ENCODE measurements around the gene ITGAV.

Gene ITGAV

GRCh38 chr2:186576614-186577013, 13.2 kb upstream of the ITGAV start:
- Histone ChIP-seq H3K4me3 (ENCODE audit: low read depth, low read length) (no peak overlapping the region), H3K9me3 (ENCODE audit: control insufficient read depth, insufficient read depth, low read depth, low read length) (no peaks in the 10 kb centered on the region), H3K4me1 (ENCODE audit: control insufficient read depth, insufficient read depth, low read length) (peaks cover 11% of the 10 kb centered on the region; the same call in 1 of the 2 replicates), H3K27ac (ENCODE audit: extremely low read depth, low read depth, low read length) (no peak overlapping the region), H3K36me3 (ENCODE audit: control insufficient read depth in 2 of 2, insufficient read depth in 1 of 2, low read length in 2 of 2) (no peaks in the 10 kb centered on the region)
- TF ChIP-seq ZNF132 (tag by site-specific recombination; IDR thresholded peaks at IDR 0.05; ENCODE audit: borderline replicate concordance) (no peak), ZNF571 (tag by site-specific recombination; IDR thresholded peaks at IDR 0.05) (no peak), SP2 (tag by site-specific recombination; IDR thresholded peaks at IDR 0.05) (no peak), ZNF558 (tag by site-specific recombination; IDR thresholded peaks at IDR 0.05) (no peak), KLF9 (tag by site-specific recombination; IDR thresholded peaks at IDR 0.05; ENCODE audit: low read depth) (no peak), ZNF133 (tag by site-specific recombination; IDR thresholded peaks at IDR 0.05) (no peak), ZNF416 (tag by site-specific recombination; IDR thresholded peaks at IDR 0.05) (no peak), ZNF266 (tag by site-specific recombination; IDR thresholded peaks at IDR 0.05; ENCODE audit: low read depth) (no peak), ZSCAN23 (tag by site-specific recombination; IDR thresholded peaks at IDR 0.05) (no peak), KLF8 (tag by site-specific recombination; IDR thresholded peaks at IDR 0.05) (no peak)
- TF ChIP-seq, protein P1, sequence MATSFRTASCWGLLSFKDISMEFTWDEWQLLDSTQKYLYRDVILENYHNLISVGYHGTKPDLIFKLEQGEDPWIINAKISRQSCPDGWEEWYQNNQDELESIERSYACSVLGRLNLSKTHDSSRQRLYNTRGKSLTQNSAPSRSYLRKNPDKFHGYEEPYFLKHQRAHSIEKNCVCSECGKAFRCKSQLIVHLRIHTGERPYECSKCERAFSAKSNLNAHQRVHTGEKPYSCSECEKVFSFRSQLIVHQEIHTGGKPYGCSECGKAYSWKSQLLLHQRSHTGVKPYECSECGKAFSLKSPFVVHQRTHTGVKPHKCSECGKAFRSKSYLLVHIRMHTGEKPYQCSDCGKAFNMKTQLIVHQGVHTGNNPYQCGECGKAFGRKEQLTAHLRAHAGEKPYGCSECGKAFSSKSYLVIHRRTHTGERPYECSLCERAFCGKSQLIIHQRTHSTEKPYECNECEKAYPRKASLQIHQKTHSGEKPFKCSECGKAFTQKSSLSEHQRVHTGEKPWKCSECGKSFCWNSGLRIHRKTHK (tag by site-specific recombination; IDR thresholded peaks at IDR 0.05), result no peak
- TF ChIP-seq, protein P2, sequence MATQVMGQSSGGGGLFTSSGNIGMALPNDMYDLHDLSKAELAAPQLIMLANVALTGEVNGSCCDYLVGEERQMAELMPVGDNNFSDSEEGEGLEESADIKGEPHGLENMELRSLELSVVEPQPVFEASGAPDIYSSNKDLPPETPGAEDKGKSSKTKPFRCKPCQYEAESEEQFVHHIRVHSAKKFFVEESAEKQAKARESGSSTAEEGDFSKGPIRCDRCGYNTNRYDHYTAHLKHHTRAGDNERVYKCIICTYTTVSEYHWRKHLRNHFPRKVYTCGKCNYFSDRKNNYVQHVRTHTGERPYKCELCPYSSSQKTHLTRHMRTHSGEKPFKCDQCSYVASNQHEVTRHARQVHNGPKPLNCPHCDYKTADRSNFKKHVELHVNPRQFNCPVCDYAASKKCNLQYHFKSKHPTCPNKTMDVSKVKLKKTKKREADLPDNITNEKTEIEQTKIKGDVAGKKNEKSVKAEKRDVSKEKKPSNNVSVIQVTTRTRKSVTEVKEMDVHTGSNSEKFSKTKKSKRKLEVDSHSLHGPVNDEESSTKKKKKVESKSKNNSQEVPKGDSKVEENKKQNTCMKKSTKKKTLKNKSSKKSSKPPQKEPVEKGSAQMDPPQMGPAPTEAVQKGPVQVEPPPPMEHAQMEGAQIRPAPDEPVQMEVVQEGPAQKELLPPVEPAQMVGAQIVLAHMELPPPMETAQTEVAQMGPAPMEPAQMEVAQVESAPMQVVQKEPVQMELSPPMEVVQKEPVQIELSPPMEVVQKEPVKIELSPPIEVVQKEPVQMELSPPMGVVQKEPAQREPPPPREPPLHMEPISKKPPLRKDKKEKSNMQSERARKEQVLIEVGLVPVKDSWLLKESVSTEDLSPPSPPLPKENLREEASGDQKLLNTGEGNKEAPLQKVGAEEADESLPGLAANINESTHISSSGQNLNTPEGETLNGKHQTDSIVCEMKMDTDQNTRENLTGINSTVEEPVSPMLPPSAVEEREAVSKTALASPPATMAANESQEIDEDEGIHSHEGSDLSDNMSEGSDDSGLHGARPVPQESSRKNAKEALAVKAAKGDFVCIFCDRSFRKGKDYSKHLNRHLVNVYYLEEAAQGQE (tag by site-specific recombination; IDR thresholded peaks at IDR 0.05), result no peak
- ChIA-PET CTCF (interaction anchor here (1.4 kb wide), 1 partner anchor 65 kb away, joined by 5 read pairs; no protein-coding TSS in a partner anchor), POLR2A (interaction anchor here (3.9 kb wide), 1 partner anchor 13 kb away, joined by 38 read pairs; the partner anchor contains the start of gene ITGAV)

DNA sequence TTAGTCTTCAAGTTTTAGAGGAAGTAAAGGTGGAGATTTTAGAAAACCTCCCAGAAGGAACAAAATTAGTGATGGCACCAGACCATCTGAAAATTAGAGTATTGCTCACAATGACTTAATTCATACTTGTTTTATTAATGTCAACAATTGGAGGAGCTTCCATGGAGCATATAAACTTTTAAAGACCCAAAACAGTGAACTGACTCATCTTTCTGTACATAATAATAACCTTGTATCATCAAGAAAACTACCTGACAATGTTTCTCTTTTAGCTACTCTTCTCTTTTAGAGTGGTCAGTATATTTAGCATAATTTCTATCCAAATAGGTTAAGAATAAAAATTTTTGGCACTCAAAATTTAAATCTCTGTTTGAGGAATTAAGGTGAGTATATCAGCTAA, 7.2 kb upstream of the ITGAV start:
- ChIA-PET CTCF (no interaction called here), POLR2A (interaction anchor here (1.2 kb wide), 1 partner anchor 97 kb away, joined by 4 read pairs; no protein-coding TSS in a partner anchor)
- no peak overlapping the region for H3K4me3 ChIP-seq (ENCODE audit: low read depth, low read length)
- no peak overlapping the region for H3K27ac ChIP-seq (ENCODE audit: extremely low read depth, low read depth, low read length)
- no peaks in the 10 kb centered on the region for H3K36me3 ChIP-seq (ENCODE audit: control insufficient read depth in 2 of 2, insufficient read depth in 1 of 2, low read length in 2 of 2)
- H3K4me1 ChIP-seq (ENCODE audit: control insufficient read depth, insufficient read depth, low read length), result no peaks in the 10 kb centered on the region
- H3K9me3 ChIP-seq (ENCODE audit: control insufficient read depth, insufficient read depth, low read depth, low read length), result no peaks in the 10 kb centered on the region
- no peak for TF ChIP-seq ZNF175 (tag by site-specific recombination; IDR thresholded peaks at IDR 0.05)
- no peak for TF ChIP-seq ZNF777 (tag by site-specific recombination; IDR thresholded peaks at IDR 0.05; ENCODE audit: borderline replicate concordance)
- no peak for TF ChIP-seq SP2 (tag by site-specific recombination; IDR thresholded peaks at IDR 0.05)
- TF ChIP-seq ZNF501 (tag by site-specific recombination; IDR thresholded peaks at IDR 0.05), result no peak
- TF ChIP-seq ZNF585B (tag by site-specific recombination; IDR thresholded peaks at IDR 0.05), result no peak
- TF ChIP-seq SALL2 (tag by site-specific recombination; IDR thresholded peaks at IDR 0.05; ENCODE audit: borderline replicate concordance), result no peak
- TF ChIP-seq, protein P3, sequence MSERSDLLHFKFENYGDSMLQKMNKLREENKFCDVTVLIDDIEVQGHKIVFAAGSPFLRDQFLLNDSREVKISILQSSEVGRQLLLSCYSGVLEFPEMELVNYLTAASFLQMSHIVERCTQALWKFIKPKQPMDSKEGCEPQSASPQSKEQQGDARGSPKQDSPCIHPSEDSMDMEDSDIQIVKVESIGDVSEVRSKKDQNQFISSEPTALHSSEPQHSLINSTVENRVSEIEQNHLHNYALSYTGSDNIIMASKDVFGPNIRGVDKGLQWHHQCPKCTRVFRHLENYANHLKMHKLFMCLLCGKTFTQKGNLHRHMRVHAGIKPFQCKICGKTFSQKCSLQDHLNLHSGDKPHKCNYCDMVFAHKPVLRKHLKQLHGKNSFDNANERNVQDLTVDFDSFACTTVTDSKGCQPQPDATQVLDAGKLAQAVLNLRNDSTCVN (tag by site-specific recombination; optimal IDR thresholded peaks at IDR 0.05), result no peak
- TF ChIP-seq ZNF132 (tag by site-specific recombination; IDR thresholded peaks at IDR 0.05; ENCODE audit: borderline replicate concordance), result no peak
- TF ChIP-seq ZNF274 (IDR thresholded peaks at IDR 0.05; ENCODE audit: low read length), result no peak
- TF ChIP-seq ZNF274 (tag by site-specific recombination; IDR thresholded peaks at IDR 0.05; ENCODE audit: borderline replicate concordance), result no peak
- no peak for TF ChIP-seq ZNF324 (tag by site-specific recombination; IDR thresholded peaks at IDR 0.05)
- no peak for TF ChIP-seq BCL11A (tag by site-specific recombination; IDR thresholded peaks at IDR 0.05; ENCODE audit: low read depth)
- no peak for TF ChIP-seq ZNF391 (tag by site-specific recombination; IDR thresholded peaks at IDR 0.05; ENCODE audit: borderline replicate concordance, low read depth)
- TF ChIP-seq, protein P4, sequence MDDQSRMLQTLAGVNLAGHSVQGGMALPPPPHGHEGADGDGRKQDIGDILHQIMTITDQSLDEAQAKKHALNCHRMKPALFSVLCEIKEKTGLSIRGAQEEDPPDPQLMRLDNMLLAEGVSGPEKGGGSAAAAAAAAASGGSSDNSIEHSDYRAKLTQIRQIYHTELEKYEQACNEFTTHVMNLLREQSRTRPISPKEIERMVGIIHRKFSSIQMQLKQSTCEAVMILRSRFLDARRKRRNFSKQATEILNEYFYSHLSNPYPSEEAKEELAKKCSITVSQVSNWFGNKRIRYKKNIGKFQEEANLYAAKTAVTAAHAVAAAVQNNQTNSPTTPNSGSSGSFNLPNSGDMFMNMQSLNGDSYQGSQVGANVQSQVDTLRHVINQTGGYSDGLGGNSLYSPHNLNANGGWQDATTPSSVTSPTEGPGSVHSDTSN (CRISPR knock-in tag; IDR thresholded peaks at IDR 0.05), result no peak
- TF ChIP-seq ZNF214 (tag by site-specific recombination; IDR thresholded peaks at IDR 0.05; ENCODE audit: borderline replicate concordance), result no peak
- TF ChIP-seq, protein P1 (tag by site-specific recombination; IDR thresholded peaks at IDR 0.05), result no peak

All from HEK293 (cell line).